Left cardiac atrium (tissue), 4 donors: Measurements from ENCODE around the gene ZSCAN29. TPM values are rescaled to one million over a fixed set of nuclear protein-coding genes. Genes with fewer than 3 reads are reported as not detected.
"Not testable (repeated sequence)": the region's sequence is repeated elsewhere in the genome, so short reads cannot be mapped to it uniquely, and the experiment has no call there.

ENCODE experiments used
- ATAC-seq, 2 donors: fragments of 200-7000 bp; cut with Tn5 transposase; one replicate each; pipeline ENCODE4 v1.9.1; 2020; ENCODE audit warnings: mild to moderate bottlenecking in 2 of 2, moderate library complexity in 2 of 2
- DNase-seq: peaks from one replicate; pipeline ENCODE4 v3.0.0-alpha.2; 2020
- intact Hi-C, 2 donors: fragments of 100-400 bp; cut with DNase I; formaldehyde crosslinking; loops; one replicate each; pipeline versions ENCODE4 v1.14.1 to v1.15.1; 2022 to 2023
- long read RNA-seq: library from polyadenylated mRNA; unstranded; transcript quantifications from one replicate; pipeline ENCODE4 v2.0.0, GENCODE V29; 2021
- total RNA-seq, 2 donors: library from RNA; stranded (reverse); fragmentation: NEBNext Ultra II Directional; extraction: Animal tissue kit (Norgen Biotek cat#: 25700); gene quantifications; one replicate each; pipeline ENCODE4 v1.2.1, GENCODE V29; 2021
- donor health status: DM: no; HTN: yes; CAD: no.
- donor health status: DM: no; HTN: yes; CAD: no; lungs with severe emphysema.
- donor health status: DM: yes; HTN: yes; CAD: no.
- donor health status: Dilated cardiomyopathy.

ZSCAN29 gene
- total RNA-seq: 10 to 100 TPM; 13.2 to 15.3 TPM
- long read RNA-seq, partial matches to known transcripts: 0 of 1 reads
- long read RNA-seq, other reads (novel, unspliced or antisense): 1 of 1 reads

- DNase-seq: peak; percentile 85
- ATAC-seq: peak; percentile 97 to 98
- intact Hi-C loops: loop anchor here in 1 of 2 donors (5.0 kb wide), 1 partner anchor 39 kb away; the partner anchor contains the start of gene LCMT2
Measured at GRCh38 chr15:43370975-43371974, at the start of gene ZSCAN29, which contains the start of gene TUBGCP4. Gene ZSCAN29 (minus strand): TSS chr15:43371043. CDS start chr15:43369913, 1,130 bp downstream. Gene TUBGCP4 (plus strand): TSS chr15:43371101. CDS start chr15:43371355, 254 bp downstream.

DNA sequence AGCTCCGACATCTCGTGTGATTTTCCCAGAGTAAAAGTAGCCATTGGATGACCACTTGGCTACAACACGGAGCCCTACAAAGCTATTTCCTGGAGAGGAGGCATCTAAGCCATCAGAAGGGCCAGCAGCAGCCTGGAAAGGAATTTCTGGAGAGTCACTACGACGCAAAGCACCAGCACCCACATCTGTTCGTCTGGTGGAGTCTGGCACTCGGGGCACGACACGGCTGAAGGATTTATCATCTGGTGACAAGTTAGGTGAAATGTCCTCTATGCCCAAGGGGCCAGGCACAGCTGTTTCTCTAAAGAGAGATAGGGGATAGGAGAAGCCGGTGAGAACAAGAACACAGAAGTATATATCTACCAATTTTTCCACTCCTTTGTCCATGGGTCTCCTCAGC is 49.6 kb upstream of the ZSCAN29 start:
- DNase-seq (no peak), ATAC-seq (no peak)
- intact Hi-C loops: no loop called here

GRCh38 chr15:43414196-43414595 is 43.4 kb upstream of the ZSCAN29 start:
- DNase-seq (no peak), ATAC-seq (no peak)
- intact Hi-C loops: no loop called here

DNA sequence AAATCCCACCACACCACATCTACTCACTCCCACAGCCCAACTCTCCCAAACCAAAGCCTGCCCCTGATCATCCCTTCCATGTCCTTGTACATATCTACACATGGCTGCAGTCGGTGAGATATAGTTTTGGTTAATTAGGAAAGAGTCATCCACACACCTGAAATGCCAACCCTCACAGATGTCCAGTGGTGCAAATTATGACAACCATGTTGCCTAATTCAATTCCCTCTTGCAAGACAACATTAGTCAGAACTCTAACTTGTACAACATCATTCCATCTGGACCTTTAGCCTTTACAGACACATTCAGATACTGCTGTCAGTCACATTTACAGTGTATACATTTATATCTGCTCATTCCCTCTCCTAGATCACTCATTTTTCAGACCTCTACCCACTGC is 41.3 kb upstream of the ZSCAN29 start:
- ATAC-seq: no peak
- no peak for DNase-seq
- intact Hi-C loops: no loop called here

DNA sequence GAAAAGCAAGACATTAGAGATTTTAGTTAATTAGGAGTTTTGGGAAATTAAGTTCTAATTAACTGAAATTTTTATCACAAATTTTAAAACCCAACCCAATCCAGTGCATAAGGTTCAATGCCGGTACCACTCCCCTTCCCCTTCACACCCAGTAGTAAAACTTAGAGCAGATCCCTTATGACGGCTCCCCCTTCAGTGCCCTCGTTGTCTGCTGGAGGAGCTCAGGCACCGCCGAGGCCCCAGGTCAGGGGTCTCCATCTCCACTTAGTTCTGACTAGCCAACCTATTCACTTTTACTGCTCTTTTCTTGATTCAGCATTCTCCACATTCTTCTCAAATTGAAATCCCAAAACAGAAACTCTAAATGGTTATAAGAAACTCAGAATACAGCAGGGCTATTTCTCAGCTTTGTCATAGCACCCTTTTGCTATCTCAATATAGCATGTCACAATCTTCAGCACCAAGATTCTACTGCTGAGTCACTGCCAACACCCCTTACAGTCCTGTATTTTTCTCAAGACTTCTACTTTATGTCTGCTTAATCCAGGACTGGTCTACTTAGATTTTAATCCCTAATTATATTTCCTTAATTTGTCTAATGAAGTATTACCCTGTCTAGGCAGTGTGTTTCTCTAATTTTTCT is 39.9 kb upstream of the ZSCAN29 start:
- DNase-seq (no peak), ATAC-seq (peak in 1 of 2 donors; percentile 23)
- intact Hi-C loops: no loop called here

GRCh38 chr15:43408789-43409188 is 37.9 kb upstream of the ZSCAN29 start:
- intact Hi-C loops: no loop called here
- DNase-seq (no peak), ATAC-seq (no peak)

DNA sequence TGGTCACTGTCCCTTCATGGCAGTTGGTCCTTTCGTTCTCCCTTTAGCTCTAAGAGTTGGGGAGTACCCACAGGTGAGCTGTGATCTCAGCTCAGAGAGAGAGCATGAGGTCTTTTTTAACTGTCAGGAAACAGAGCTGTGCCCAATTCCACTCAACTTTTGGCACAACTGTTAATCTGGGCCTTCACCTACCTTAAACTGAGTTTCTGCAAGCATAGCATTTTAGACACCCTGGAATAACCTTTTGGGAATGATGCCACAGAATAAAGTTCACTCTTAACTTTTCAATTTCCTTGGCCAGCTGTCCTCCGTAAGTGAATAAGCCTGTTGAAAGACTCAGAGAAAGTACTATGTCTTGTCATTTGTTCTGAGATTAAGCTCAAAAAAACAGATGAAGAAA is 36.0 kb upstream of the ZSCAN29 start:
- intact Hi-C loops: no loop called here

GRCh38 chr15:43406189-43406588 is 35.3 kb upstream of the ZSCAN29 start:
- no peak for DNase-seq
- intact Hi-C loops: no loop called here
- peak in 1 of 2 donors; percentile 84 for ATAC-seq

More for the DNA sequence above, 36.0 kb upstream of the ZSCAN29 start:
- peak in 1 of 2 donors; percentile 23 for ATAC-seq
- no peak for DNase-seq

GRCh38 chr15:43404130-43404529 is 33.3 kb upstream of the ZSCAN29 start:
- no peak for DNase-seq

GRCh38 chr15:43403616-43404015 is 32.8 kb upstream of the ZSCAN29 start:
- intact Hi-C loops: no loop called here
- no peak for DNase-seq
- no peak for ATAC-seq

More at GRCh38 chr15:43404130-43404529, 33.3 kb upstream of the ZSCAN29 start:
- intact Hi-C loops: no loop called here
- ATAC-seq: no peak

GRCh38 chr15:43402255-43402654 is 31.4 kb upstream of the ZSCAN29 start:
- DNase-seq (no peak), ATAC-seq (no peak)
- intact Hi-C loops: no loop called here

- ATAC-seq, DNase-seq, intact Hi-C loops: not testable (repeated sequence)
Measured at GRCh38 chr15:43393592-43393991, 22.7 kb upstream of the ZSCAN29 start.

- intact Hi-C loops: no loop called here
- ATAC-seq (no peak), DNase-seq (no peak)
Measured at GRCh38 chr15:43390723-43391122, 19.9 kb upstream of the ZSCAN29 start.

DNA sequence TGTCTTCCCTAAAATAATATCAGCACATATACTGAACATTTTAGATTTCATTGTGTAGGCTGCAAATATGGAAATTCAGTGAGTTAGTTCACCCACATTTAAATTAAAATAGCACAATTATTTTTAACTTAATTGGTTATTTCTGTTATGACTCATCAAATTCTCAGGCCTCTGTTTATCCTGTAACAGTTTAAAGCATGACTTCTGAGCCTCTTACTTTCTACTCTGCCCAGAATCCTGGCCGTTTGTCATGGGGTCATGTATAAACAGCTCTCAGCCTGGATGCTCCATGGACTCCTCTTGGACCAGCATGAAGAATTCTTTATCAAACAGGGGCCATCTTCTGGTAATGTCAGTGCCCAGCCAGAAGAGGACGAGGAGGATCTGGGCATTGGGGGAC is 12.2 kb upstream of the ZSCAN29 start:
- ATAC-seq (no peak), DNase-seq (no peak)
- intact Hi-C loops: no loop called here

DNA sequence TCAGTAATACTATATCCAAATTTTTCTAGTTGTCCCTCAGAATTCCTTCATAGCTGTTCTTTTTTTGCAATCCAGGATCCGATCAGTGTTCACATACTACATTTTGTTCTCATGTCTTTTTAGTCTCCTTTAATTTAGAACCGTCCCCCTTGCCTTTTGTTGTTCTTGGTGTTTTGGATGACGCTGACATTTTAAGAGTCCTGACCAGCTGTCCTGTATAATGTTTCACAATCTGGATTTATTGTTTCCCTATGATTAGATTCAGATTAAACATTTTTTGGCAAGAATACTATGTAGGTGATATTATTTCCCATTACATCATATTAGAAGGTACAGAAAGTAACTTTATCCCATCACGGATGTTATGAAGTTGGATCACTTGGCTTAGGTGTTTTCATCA is 11.5 kb upstream of the ZSCAN29 start:
- no peak for DNase-seq
- ATAC-seq: no peak
- intact Hi-C loops: no loop called here

DNA sequence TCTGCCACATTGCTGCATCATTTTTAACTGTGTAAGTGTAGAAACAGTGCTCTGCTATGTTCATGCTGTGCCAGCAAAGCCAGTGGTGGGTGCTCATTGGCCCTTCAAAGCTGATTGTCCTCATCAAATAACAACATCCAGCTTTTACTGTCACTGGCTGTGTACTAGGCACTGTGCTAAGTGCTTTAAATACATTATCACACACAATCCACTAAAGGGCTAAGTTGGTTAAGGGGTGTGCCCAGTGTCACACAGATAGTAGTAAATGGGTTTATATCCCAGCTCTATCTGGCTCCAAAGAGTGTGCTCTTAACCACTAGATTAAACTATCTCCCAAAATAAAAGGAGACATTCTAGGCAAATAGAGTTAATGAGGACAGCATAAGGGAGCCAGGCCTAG is 7.8 kb upstream of the ZSCAN29 start:
- DNase-seq: no peak
- no peak for ATAC-seq
- intact Hi-C loops: no loop called here

- ATAC-seq (peak in 1 of 2 donors; percentile 33), DNase-seq (no peak)
- intact Hi-C loops: no loop called here
Measured at GRCh38 chr15:43376017-43376705, 5.3 kb upstream of the ZSCAN29 start.

DNA sequence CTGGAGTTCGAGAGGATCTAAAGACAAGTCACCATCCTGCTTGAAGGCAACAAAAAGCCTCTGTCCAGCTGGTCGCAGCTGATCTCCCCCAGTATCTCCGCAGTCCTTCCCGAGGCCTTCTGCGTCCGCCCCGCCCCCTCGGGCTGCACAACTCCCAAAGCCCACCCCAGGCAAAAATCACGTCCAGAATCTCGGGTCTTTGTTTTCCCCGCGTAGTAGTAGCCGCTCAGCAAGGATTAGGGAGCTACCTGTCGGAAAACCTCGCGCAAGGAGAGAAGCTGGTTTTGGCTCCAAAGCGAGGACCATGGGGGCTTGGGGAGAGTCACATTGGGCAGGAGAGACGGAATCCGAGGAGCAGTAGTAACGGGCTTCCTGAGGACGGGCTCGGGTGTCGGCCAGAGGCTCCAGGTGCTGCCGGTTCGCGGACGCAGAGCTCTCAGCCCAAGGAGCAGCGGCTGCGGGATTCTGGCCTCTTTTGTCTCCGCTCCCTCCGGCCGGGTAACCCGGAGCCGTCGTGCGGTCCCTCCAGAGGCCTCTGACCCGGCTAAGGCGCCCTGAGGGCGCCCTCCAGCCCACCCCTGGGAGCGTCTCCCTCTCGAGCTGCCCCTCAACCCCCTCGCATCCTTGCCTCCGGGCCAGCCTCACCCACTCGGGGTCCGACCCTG is 401 bp downstream of the ZSCAN29 start:
- ATAC-seq: peak; percentile 64 to 80
- intact Hi-C loops: loop anchor here in 1 of 2 donors (5.0 kb wide), 1 partner anchor 38 kb away; the partner anchor contains the start of gene LCMT2
- peak; percentile 25 for DNase-seq
